ENCODE results near the gene IGIP.

Gene IGIP

GRCh38 chr5:140168371-140168770 lies 42.6 kb downstream of the IGIP start:
- no peak for DNase-seq

- no peak for DNase-seq
Observed at GRCh38 chr5:140169410-140169809, 43.7 kb downstream of the IGIP start.

GRCh38 chr5:140172483-140172882 lies 46.7 kb downstream of the IGIP start:
- no peak for DNase-seq

GRCh38 chr5:140174014-140174413 lies 48.3 kb downstream of the IGIP start:
- DNase-seq: no peak

- DNase-seq: peak; percentile 88
Observed at GRCh38 chr5:140174465-140175366, 49.0 kb downstream of the IGIP start, which contains the start of gene CYSTM1. Gene CYSTM1, plus strand, starts transcription at chr5:140175188. Its CDS starts 19,278 bp downstream, at chr5:140194466.

- DNase-seq: no peak
Observed at GRCh38 chr5:140175367-140176030, 49.8 kb downstream of the IGIP start.

GRCh38 chr5:140176031-140176387 lies 50.3 kb downstream of the IGIP start:
- DNase-seq: no peak

- no peak for DNase-seq
Observed at GRCh38 chr5:140178086-140178410, 52.3 kb downstream of the IGIP start.

- DNase-seq: no peak
Observed at GRCh38 chr5:140178482-140179116, 52.9 kb downstream of the IGIP start.

Measured in NCI-H1105 (cell line).